ENCODE data around the gene ANTXR1.

- no peak for TF ChIP-seq CTCF (IDR thresholded peaks at IDR 0.05 in 8 of 11, conservative IDR thresholded peaks at IDR 0.05 in 3 of 11)
- no peak for TF ChIP-seq POLR2A (IDR thresholded peaks at IDR 0.05)
- no peak for TF ChIP-seq POLR2AphosphoS5 (IDR thresholded peaks at IDR 0.05)
Observed at GRCh38 chr2:69131452-69131851, 118.5 kb downstream of the ANTXR1 start.

Data from spleen (tissue), 7 donors.